Osteoblast (primary cell): Measurements from ENCODE around the gene IFIT1. TPM values are rescaled to one million over a fixed set of nuclear protein-coding genes. Genes with fewer than 3 reads are reported as not detected.
"Not testable (repeated sequence)": the region's sequence is repeated elsewhere in the genome, so short reads cannot be mapped to it uniquely, and the experiment has no call there.

Experiments used
- DNase-seq: peaks from one replicate; pipeline ENCODE4 v3.0.0; 2011; ENCODE audit warnings: low spot score, mixed read lengths; ENCODE audit not compliant: insufficient read length; ENCODE audit errors: missing footprints
- H2AFZ ChIP-seq: 2 replicates; pipeline ENCODE4 v1.6.0; 2011; ENCODE audit warnings: mild to moderate bottlenecking, low read length
- H3K27ac ChIP-seq: 2 replicates; pipeline ENCODE4 v1.5.1; 2011; ENCODE audit warnings: mild to moderate bottlenecking, low read depth, low read length, moderate library complexity
- H3K27me3 ChIP-seq: 2 replicates; pipeline ENCODE4 v1.6.0; 2012; ENCODE audit warnings: mild to moderate bottlenecking, control low read depth, inconsistent platforms, low read length, moderate library complexity; ENCODE audit not compliant: insufficient read depth
- H3K36me3 ChIP-seq: 2 replicates; pipeline ENCODE4 v1.5.1; 2011; ENCODE audit warnings: mild to moderate bottlenecking, low read length, control low read depth, moderate library complexity; ENCODE audit not compliant: insufficient read depth
- H3K4me1 ChIP-seq: 2 replicates; pipeline ENCODE4 v1.5.1; 2011; ENCODE audit warnings: mild to moderate bottlenecking, low read length, control low read depth, moderate library complexity; ENCODE audit not compliant: insufficient read depth
- H3K4me2 ChIP-seq: 2 replicates; pipeline ENCODE4 v1.6.0; 2011; ENCODE audit warnings: mild to moderate bottlenecking, low read length; ENCODE audit not compliant: insufficient read depth
- H3K4me3 ChIP-seq: fragments of 200-600 bp; sonication (generic); 3 replicates; pipeline ENCODE4 v1.5.1; 2012; ENCODE audit warnings: mild to moderate bottlenecking, low read length, inconsistent platforms; ENCODE audit not compliant: insufficient read depth
- H3K79me2 ChIP-seq: 2 replicates; pipeline ENCODE4 v1.6.0; 2012; ENCODE audit warnings: mild to moderate bottlenecking, low read length, control low read depth, inconsistent platforms; ENCODE audit not compliant: insufficient read depth
- H3K9me3 ChIP-seq: 2 replicates; pipeline ENCODE4 v1.5.1; 2011; ENCODE audit warnings: low read depth, low read length, control low read depth
- H4K20me1 ChIP-seq: 2 replicates; pipeline ENCODE4 v1.6.0; 2012; ENCODE audit warnings: mild to moderate bottlenecking, low read length, control low read depth; ENCODE audit not compliant: insufficient read depth
- CTCF ChIP-seq: IDR thresholded peaks from 2 replicates; pipeline ENCODE4 v1.5.1; 2011; ENCODE audit warnings: mild to moderate bottlenecking, low read depth, low read length, moderate library complexity; ENCODE audit errors: extremely low read depth
- total RNA-seq: library from RNA; depleted of rRNA; stranded (reverse); fragments of >200 nt; gene quantifications from 2 replicates; pipeline ENCODE4 v1.2.3, GENCODE V29; 2012

IFIT1 gene
- total RNA-seq, 1 donor, result 34.4 TPM

DNA sequence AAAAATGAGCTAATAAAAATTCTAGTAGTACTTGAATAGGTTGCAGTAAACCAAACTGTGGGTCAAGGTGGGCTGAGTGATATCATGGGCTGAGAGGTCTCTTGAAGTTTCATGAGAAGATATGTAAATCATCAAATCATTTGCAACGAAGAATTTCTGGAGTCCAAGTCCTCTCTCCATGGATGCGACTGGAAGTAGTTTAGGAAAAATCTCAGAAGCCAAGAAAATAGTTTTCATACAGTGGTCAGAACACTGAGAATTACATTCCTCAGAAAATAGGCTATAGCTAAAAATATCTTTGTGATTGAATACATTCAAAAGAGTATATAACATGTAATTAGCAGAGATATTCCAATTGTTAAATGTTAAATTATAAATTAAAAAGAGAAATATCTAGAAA, 3.6 kb upstream of the IFIT1 start:
- H3K9me3 ChIP-seq, result no peaks in the 10 kb centered on the region
- peaks cover 17% of the 10 kb centered on the region for H3K4me1 ChIP-seq
- H3K4me3 ChIP-seq, result no peak overlapping the region
- no peaks in the 10 kb centered on the region for H3K36me3 ChIP-seq
- H3K79me2 ChIP-seq, result no peaks in the 10 kb centered on the region
- no peaks in the 10 kb centered on the region for H3K27me3 ChIP-seq
- H3K27ac ChIP-seq, result no peak overlapping the region
- no peak for TF ChIP-seq CTCF
- no peak overlapping the region for H2AFZ ChIP-seq
- no peaks in the 10 kb centered on the region for H4K20me1 ChIP-seq
- no peak for DNase-seq
- no peak overlapping the region for H3K4me2 ChIP-seq

DNA sequence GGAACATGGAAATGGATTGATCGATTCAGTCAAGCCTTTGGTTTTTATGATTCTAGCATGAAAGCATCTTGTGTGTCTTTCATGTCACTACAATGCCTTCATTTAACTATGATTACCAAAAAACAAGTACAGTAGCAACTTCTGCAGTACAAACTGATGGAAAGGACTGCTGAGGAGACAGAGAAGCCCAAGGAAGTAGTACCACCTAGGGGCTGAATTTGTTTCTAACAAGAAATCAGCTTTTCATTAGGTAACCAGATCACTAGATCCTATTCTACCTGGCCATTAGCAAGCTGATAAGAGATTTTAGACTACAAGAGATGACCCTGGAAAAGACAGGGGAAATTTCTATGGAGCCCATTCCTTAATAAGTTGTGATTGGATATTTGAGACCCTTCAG, 3.2 kb upstream of the IFIT1 start:
- Histone ChIP-seq H3K36me3 (no peaks in the 10 kb centered on the region), H3K4me3 (no peak overlapping the region), H3K27ac (no peak overlapping the region), H3K4me2 (no peak overlapping the region), H3K9me3 (no peaks in the 10 kb centered on the region), H3K27me3 (no peaks in the 10 kb centered on the region), H2AFZ (no peak overlapping the region), H3K79me2 (peaks cover 4% of the 10 kb centered on the region), H4K20me1 (no peaks in the 10 kb centered on the region), H3K4me1 (peaks cover 19% of the 10 kb centered on the region)
- DNase-seq, result no peak
- TF ChIP-seq CTCF, result peak; percentile 54

DNA sequence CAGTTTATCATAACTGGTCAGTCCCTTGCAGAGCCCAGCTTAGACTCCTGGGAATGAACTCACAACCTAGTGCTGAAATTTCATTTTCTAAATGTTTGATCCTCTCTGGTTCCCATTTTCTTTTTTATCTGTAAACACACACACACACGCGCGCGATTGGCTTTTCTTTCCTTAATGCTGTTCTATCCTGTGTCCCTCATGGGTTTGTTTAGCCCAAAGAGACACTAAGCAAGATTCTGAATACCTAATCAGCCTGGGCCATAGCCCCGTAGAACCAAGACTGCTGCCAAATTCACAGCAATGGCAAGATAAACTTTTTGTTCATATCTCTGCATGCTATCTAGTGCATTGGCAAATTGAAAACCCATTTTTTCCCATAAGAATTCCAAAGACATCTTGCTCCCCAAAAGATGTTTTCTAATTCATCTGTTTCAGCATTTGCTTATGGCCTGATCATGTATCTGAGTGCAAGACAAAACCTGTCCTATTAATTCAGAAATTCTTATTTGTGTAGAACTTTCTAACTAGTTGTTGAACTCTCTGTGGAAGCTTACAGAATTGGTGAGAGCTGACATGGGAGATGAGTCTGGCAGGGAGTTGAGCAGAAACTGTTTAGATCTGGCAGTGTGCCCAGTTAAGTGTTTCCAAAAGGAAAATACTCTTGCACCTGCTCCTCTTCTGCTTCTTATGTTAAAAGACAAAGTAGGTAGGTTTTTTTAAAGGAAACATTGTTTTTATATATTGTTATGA, 1.8 kb upstream of the IFIT1 start:
- DNase-seq, result no peak
- H3K36me3 ChIP-seq, result no peaks in the 10 kb centered on the region
- H3K4me1 ChIP-seq, result peaks cover 19% of the 10 kb centered on the region
- no peaks in the 10 kb centered on the region for H4K20me1 ChIP-seq
- no peaks in the 10 kb centered on the region for H3K9me3 ChIP-seq
- no peak overlapping the region for H3K4me3 ChIP-seq
- H3K27ac ChIP-seq, result no peak overlapping the region
- no peak overlapping the region for H2AFZ ChIP-seq
- H3K4me2 ChIP-seq, result no peak overlapping the region
- H3K27me3 ChIP-seq, result no peaks in the 10 kb centered on the region
- no peak for TF ChIP-seq CTCF
- peaks cover 8% of the 10 kb centered on the region for H3K79me2 ChIP-seq

- H2AFZ ChIP-seq, H3K36me3 ChIP-seq, H3K27me3 ChIP-seq, DNase-seq, H3K9me3 ChIP-seq, H4K20me1 ChIP-seq, H3K27ac ChIP-seq, H3K4me2 ChIP-seq, H3K4me3 ChIP-seq, H3K79me2 ChIP-seq: not testable (repeated sequence)
- H3K4me1 ChIP-seq, result peaks cover 19% of the 10 kb centered on the region
These were observed 1.2 kb upstream of the IFIT1 start for GRCh38 chr10:89391226-89391576.
